Endothelial cell (in vitro differentiated cells): ENCODE results near the gene ROR2. TPM values are rescaled to one million over a fixed set of nuclear protein-coding genes. Genes with fewer than 3 reads are reported as not detected.

Experiments used
- DNase-seq: peaks from one replicate; pipeline ENCODE4 v3.0.0; 2021; ENCODE audit warnings: low spot score
- H3K27ac Mint-ChIP-seq: one replicate; pipeline ENCODE4 v1.8.0; 2021; ENCODE audit warnings: mixed read lengths, inconsistent platforms; ENCODE audit not compliant: unreplicated experiment
- H3K27me3 Mint-ChIP-seq: one replicate; pipeline ENCODE4 v1.8.0; 2021; ENCODE audit warnings: mild to moderate bottlenecking, moderate library complexity, mixed read lengths, inconsistent platforms; ENCODE audit not compliant: unreplicated experiment
- H3K36me3 Mint-ChIP-seq: one replicate; pipeline ENCODE4 v1.8.0; 2021; ENCODE audit warnings: mild to moderate bottlenecking, low read depth, mixed read lengths, inconsistent platforms; ENCODE audit not compliant: unreplicated experiment
- H3K4me1 Mint-ChIP-seq: one replicate; pipeline ENCODE4 v1.8.0; 2021; ENCODE audit warnings: mild to moderate bottlenecking, mixed read lengths, inconsistent platforms; ENCODE audit not compliant: unreplicated experiment
- H3K4me3 Mint-ChIP-seq: one replicate; pipeline ENCODE4 v1.8.0; 2021; ENCODE audit warnings: mild to moderate bottlenecking, mixed read lengths, inconsistent platforms; ENCODE audit not compliant: unreplicated experiment
- H3K9me3 Mint-ChIP-seq: one replicate; pipeline ENCODE4 v1.8.0; 2021; ENCODE audit warnings: mixed read lengths, inconsistent platforms; ENCODE audit not compliant: unreplicated experiment
- total RNA-seq: library from RNA; stranded (reverse); fragmentation: NEBNext Ultra II Directional; extraction: Animal tissue kit (Norgen Biotek cat#: 25700); gene quantifications from one replicate; pipeline ENCODE4 v1.2.1, GENCODE V29; 2021; ENCODE audit not compliant: unreplicated experiment
- TF ChIP-seq, protein P1 (sequence below): fragments of 200-600 bp; sonication (generic); IDR thresholded peaks from one replicate; pipeline ENCODE4 v1.5.0; 2021; ENCODE audit warnings: antibody characterized with exemption; ENCODE audit not compliant: unreplicated experiment

Gene ROR2
- total RNA-seq, 1 donor from 2014 or later: 3.5 TPM

GRCh38 chr9:91818647-91819403 is 131.2 kb downstream of the ROR2 start:
- no peak for DNase-seq
- TF ChIP-seq, protein P1, sequence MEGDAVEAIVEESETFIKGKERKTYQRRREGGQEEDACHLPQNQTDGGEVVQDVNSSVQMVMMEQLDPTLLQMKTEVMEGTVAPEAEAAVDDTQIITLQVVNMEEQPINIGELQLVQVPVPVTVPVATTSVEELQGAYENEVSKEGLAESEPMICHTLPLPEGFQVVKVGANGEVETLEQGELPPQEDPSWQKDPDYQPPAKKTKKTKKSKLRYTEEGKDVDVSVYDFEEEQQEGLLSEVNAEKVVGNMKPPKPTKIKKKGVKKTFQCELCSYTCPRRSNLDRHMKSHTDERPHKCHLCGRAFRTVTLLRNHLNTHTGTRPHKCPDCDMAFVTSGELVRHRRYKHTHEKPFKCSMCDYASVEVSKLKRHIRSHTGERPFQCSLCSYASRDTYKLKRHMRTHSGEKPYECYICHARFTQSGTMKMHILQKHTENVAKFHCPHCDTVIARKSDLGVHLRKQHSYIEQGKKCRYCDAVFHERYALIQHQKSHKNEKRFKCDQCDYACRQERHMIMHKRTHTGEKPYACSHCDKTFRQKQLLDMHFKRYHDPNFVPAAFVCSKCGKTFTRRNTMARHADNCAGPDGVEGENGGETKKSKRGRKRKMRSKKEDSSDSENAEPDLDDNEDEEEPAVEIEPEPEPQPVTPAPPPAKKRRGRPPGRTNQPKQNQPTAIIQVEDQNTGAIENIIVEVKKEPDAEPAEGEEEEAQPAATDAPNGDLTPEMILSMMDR: no peak
- no peak overlapping the region for H3K4me3 Mint-ChIP-seq
- H3K36me3 Mint-ChIP-seq: no peaks in the 10 kb centered on the region
- no peak overlapping the region for H3K27ac Mint-ChIP-seq
- H3K4me1 Mint-ChIP-seq: no peaks in the 10 kb centered on the region
- H3K9me3 Mint-ChIP-seq: no peaks in the 10 kb centered on the region
- peaks cover 4% of the 10 kb centered on the region for H3K27me3 Mint-ChIP-seq

- Mint-ChIP-seq H3K9me3 (no peaks in the 10 kb centered on the region), H3K27ac (no peak overlapping the region), H3K4me1 (no peaks in the 10 kb centered on the region), H3K36me3 (no peaks in the 10 kb centered on the region), H3K27me3 (peaks cover 4% of the 10 kb centered on the region), H3K4me3 (no peak overlapping the region)
- TF ChIP-seq, protein P1: no peak
- DNase-seq: no peak
These were observed 131.8 kb downstream of the ROR2 start for GRCh38 chr9:91818225-91818585.

DNA sequence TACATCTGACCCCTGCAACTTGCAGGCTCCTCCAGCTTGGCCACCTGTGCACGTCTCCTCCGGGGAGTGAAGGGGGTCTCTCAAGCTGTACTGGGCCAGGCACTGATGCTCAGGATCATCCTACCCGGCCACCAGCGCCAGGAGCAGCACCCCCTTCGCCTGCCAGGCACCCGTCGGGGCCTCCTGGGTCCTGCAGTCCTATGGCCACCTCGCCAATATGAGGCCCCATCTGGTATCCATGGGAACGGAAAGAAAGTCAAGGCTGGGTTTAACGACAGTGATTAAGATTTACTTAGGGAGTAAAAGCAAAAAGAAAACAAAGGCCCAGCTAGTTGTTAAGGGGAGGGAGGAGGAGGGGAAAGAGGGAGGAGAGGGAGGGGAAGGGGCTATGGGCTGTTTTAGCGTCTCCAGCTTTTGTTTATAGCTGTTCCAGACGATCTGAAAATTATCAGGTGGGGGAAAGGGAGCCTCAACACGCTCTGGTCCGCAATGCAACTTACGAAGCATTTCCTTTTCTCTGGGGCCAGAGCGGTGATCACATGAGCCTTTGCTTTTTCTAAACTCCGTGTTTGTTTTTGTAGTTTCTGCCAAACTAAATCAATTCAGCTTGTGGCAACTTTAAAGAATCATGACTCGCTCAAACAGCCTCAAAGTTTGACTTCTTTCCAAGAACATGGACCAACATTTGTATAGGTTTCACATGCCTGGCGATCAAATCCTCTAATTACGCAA is 132.4 kb downstream of the ROR2 start:
- no peak overlapping the region for H3K27ac Mint-ChIP-seq

GRCh38 chr9:91817106-91817492 is 132.9 kb downstream of the ROR2 start:
- no peaks in the 10 kb centered on the region for H3K36me3 Mint-ChIP-seq
- H3K9me3 Mint-ChIP-seq: no peaks in the 10 kb centered on the region
- TF ChIP-seq, protein P1: no peak
- no peak overlapping the region for H3K4me3 Mint-ChIP-seq
- peaks cover 5% of the 10 kb centered on the region for H3K27me3 Mint-ChIP-seq
- no peaks in the 10 kb centered on the region for H3K4me1 Mint-ChIP-seq
- no peak for DNase-seq
- H3K27ac Mint-ChIP-seq: no peak overlapping the region

More for the DNA sequence above, 132.4 kb downstream of the ROR2 start:
- H3K4me1 Mint-ChIP-seq: no peaks in the 10 kb centered on the region
- H3K27me3 Mint-ChIP-seq: peaks cover 4% of the 10 kb centered on the region
- no peak for DNase-seq
- H3K4me3 Mint-ChIP-seq: no peak overlapping the region
- TF ChIP-seq, protein P1: no peak
- no peaks in the 10 kb centered on the region for H3K36me3 Mint-ChIP-seq
- H3K9me3 Mint-ChIP-seq: no peaks in the 10 kb centered on the region

DNA sequence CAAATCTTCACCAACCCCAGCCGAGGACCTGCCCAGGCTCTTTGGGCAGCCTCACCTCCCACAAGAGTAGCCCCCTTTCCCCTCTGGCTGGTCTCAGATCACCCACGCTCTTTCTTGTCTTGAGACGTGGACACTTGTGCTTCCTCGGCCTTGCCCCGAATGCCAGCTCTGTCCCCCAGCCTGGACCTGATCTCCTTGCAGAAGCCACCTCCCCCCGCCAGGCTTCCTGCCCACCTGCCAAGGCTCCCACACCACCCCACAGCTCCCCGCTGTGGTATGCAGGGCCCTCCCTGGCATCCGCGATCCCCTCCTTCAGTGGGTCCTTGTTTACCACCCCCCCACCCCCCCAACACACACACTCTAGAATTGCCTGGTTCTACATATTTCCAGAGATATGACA is 133.7 kb downstream of the ROR2 start:
- H3K27ac Mint-ChIP-seq: no peak overlapping the region
- peaks cover 6% of the 10 kb centered on the region for H3K27me3 Mint-ChIP-seq
- H3K4me1 Mint-ChIP-seq: peaks cover 2% of the 10 kb centered on the region
- H3K36me3 Mint-ChIP-seq: no peaks in the 10 kb centered on the region
- H3K4me3 Mint-ChIP-seq: no peak overlapping the region
- DNase-seq: no peak
- TF ChIP-seq, protein P1: no peak
- H3K9me3 Mint-ChIP-seq: no peaks in the 10 kb centered on the region
